ENCODE measurements around the gene RAB11A.
A peak's percentile ranks its signal among the peaks of the same experiment; 100 is the strongest.

RAB11A gene

DNA sequence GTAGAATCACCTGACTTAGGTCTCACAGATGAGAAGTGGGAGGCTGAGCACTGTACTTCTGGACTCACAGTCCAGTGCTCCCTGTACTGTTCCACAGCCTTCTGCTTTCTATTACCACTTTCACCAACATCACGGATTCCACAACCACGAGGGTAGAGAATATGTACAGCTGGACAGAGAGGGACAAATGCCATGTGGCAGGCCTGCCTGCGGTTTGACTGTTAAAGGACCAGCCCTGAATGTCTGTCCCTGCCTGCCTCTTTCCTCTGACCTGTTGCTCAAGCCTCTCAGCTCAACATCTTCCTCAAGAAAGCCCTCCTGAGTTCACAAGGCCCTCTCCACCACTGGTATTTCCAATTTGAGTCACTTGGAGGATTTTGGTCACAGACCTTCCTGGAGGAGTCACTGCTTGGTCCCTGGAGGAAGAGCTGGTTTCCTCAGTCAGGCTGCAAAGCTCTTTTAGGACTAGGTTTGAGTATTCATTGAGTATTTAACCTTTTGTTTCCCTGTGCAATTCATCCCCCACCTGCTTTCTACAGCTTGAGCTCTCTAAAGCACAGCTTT is 49.1 kb downstream of the RAB11A start:
- DNase-seq: peak; percentile 54

DNA sequence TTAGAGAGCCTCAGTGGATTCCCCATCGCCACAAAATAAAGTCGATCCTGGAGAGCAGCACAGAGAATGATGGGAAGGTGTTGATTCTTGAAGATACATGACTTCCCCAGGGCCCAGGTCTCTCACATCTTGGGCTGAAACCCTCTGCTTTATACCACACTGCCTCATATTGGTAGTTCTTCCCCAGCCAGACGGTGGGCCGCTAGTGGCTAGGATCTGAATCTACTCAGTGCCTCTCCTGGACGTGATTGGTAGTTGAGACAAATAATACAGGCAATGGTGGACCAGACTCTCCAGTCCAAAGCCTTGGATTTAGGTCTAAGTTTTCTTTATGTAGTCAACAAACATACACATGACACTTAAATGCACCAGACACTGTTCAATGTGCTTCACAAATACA is 49.7 kb downstream of the RAB11A start:
- DNase-seq: no peak

GRCh38 chr15:65919353-65919752 is 50.1 kb downstream of the RAB11A start:
- DNase-seq: no peak

- DNase-seq: no peak
These were observed 50.8 kb downstream of the RAB11A start for GRCh38 chr15:65920121-65920520.

DNA sequence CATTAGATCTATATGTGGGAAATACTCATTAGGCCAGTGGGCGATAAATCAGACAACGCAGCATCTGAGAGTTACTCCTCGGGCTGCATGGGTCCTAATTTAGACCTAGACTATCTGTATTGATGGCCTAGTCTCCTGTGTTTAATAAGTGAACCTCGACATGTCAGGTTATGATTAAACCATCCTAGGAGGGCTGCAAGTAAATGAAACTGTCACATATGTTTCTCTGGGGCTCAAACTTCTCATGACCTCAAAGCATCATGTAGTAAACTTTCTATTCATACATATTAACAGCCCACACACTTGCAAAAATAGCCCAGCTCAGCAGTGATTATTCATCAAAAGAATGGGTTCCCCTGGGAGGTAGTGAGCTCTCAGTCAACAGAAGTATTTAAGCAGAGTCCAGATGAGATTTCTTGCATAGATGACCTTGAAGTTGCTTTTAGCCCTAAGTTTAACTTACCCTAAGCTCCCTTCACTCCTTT is 51.6 kb downstream of the RAB11A start:
- DNase-seq: no peak

GRCh38 chr15:65921780-65922179 is 52.5 kb downstream of the RAB11A start:
- no peak for DNase-seq

- no peak for DNase-seq
These were observed 53.3 kb downstream of the RAB11A start for GRCh38 chr15:65922621-65923020.

GRCh38 chr15:65923264-65923663 is 54.0 kb downstream of the RAB11A start:
- DNase-seq: no peak

GRCh38 chr15:65924004-65924403 is 54.7 kb downstream of the RAB11A start:
- no peak for DNase-seq

DNA sequence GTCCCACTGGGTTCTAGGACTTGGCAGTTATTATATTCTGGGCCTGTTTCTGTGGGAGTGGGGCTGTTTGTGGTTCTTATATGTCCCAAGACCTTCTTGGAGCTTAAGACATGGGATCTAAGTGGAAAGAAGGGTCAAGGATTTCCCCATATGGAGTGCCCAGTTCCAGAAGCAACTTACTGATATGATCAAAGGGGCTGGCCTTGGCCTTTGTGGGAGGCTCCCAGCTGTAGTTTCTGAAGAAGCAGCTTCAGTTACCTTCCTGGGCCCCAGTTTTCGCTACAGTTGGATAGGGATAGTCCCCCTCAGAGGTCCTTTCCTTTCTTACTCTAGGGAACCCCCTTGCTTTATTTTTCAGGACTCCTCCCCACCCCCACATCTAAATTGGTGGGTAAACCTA is 56.0 kb downstream of the RAB11A start:
- no peak for DNase-seq

DNA sequence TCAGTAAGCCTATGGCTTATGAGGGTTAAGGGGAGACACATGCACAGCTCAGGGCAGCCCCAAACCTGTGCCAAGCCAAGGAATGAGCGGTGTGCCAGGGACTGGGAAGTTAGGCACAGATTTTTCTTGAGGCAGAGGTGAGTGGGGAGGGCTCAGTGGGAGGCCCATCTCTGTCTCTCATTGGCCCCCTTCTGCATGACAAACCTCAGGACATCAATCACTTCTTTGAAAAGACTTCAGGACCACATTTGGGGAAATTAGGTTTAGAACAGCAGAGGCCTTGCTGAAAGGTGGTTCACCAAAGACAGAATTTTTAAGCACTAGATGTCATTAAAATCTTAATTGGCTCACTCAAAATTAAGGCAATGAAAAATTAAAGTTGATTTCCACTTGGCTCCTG is 57.2 kb downstream of the RAB11A start:
- DNase-seq: no peak

DNA sequence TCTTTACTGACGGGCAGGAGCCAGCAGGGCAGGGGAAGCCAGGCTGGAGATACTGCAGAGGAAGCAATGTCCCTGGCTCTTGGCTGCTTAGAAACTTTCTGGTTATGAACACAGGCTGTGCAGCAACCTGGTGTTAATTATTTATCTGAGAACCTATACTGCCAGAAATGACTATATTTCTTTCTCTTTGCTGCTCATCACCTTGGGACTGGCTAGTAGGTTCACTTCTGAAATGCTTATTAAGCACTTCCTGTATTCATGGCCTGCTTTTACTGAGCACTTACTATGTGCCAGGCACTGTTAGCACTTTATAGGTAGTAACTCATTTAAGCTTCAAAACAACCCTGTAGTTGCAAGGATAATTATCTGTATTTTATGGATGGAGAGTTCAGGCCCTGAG is 57.6 kb downstream of the RAB11A start:
- DNase-seq: no peak

GRCh38 chr15:65927545-65927944 is 58.3 kb downstream of the RAB11A start:
- no peak for DNase-seq

GRCh38 chr15:65929573-65929972 is 60.3 kb downstream of the RAB11A start:
- no peak for DNase-seq

DNA sequence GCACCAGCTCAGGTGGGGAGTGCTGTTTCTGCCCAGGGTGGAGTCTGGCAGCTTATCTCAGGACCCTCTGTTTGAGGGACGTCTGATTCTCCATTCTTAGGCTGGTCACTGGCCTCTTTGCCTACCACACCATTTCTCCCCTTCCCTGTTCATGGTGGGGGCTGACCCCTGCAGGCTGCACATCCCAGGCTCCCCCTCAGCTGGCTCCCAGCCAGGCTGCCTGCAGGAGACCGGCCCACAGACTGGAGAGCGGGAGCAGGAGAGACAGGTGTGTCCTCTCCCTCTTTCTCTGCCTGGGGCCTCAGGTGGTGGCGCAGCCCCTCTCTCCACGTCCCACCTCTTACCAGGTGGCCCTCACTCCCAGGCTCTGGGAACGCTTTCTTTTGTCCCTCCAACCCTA is 60.8 kb downstream of the RAB11A start:
- no peak for DNase-seq

GRCh38 chr15:65931221-65931620 is 61.9 kb downstream of the RAB11A start:
- DNase-seq: no peak

DNA sequence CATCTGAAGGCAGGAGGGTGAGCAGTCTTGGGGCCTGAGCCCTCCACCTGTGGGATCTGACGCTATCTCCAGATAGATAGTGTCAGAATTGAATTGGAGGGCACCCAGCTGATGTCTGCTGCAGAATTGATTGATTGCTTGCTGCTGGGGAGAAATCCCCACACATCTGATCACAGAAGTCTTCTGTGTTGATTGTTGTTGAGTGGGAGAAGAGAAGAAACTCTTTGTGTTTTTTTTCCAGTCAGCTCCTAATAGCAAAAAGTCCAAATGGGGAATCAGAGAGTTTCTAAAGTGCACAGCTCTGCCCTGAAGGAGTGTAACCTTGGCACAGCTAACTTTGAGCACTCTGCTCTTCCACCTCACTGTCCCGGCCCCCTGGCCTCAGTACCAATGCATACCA is 66.1 kb downstream of the RAB11A start:
- no peak for DNase-seq

DNA sequence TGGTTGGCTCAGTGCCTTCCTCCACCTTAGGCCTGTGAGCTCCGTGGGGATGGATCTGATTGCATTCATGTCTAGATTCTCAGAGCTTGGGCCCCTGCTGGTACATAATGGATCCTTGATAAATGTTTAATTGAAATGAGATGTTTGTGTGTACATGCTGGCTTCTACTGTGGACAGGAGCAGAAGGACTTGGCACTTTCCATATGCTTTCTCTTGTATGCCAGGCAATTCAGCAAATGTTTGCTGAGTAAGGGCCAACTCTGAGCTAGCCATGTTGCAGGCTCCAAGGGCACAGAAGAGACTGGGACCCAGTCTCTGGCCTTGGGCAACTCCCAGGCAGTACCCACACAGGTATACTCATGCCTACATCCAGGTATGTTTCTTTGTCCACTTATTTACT is 67.0 kb downstream of the RAB11A start:
- no peak for DNase-seq

DNA sequence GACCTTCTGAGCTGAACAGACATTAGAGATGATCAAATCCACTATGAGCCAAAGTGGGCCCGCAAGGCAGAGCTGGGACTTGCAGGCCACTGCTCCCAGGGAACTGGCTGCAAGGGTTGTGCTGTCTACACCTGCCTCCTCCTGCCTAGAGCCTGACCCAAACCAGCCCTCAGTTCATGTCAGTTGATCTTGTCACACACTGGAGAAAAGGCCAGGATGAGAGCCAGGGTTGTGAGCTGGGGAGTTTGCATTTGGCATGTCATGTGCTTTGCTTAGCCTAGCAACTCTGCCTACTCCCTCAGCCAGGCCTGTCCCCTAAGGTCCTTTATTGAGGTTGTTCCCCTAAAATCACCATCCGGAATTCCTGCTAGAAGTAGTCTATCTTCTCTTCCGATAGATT is 67.8 kb downstream of the RAB11A start:
- DNase-seq: no peak

DNA sequence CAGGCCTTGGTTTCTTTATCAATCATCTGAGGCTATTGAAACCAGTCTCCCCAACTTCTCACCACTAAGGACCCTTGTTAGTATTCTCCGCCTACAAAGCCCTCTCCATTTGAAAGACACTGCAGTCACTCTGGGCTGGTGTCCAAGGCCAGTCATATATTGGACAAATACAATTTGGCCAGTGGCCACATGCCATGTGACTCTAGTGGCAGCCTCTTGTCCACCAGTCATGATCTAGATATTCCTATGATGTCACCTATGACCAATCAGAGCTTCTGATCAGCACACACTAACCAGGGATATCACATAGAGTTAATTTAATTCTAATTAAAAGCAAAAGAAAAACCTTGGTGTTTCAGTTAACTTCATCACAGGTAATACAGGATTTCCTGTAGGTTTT is 68.2 kb downstream of the RAB11A start:
- DNase-seq: no peak

DNA sequence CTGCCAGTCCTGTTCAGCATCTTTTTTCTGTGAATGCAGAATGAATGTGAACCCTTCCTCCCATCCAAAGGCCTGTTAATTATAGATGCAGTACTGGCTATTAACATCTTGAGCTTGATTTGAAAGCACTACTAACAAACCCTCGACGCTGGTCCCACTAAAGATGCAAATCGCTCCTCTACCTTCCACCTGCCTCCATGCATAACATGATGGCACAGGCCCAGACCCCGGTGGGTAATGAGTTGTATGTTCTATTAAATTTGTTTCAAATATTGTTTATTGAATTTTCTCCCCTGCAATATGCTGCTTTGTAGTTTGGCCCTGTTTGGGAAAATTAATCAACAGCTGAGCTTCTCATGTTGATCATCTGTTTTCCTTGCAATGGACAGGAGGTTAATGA is 69.3 kb downstream of the RAB11A start:
- no peak for DNase-seq

GRCh38 chr15:65939901-65940617 is 70.8 kb downstream of the RAB11A start:
- DNase-seq: no peak

GRCh38 chr15:65940618-65940909 is 71.3 kb downstream of the RAB11A start:
- DNase-seq: no peak

Data from activated effector memory CD4-positive, alpha-beta T cell treated with anti-CD3 and anti-CD28 coated beads, Interleukin-2, amount 50 U/mL, for 16 hours (primary cell).